ENCODE measurements around the gene SRD5A2.

Gene SRD5A2, protein sequence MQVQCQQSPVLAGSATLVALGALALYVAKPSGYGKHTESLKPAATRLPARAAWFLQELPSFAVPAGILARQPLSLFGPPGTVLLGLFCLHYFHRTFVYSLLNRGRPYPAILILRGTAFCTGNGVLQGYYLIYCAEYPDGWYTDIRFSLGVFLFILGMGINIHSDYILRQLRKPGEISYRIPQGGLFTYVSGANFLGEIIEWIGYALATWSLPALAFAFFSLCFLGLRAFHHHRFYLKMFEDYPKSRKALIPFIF

DNA sequence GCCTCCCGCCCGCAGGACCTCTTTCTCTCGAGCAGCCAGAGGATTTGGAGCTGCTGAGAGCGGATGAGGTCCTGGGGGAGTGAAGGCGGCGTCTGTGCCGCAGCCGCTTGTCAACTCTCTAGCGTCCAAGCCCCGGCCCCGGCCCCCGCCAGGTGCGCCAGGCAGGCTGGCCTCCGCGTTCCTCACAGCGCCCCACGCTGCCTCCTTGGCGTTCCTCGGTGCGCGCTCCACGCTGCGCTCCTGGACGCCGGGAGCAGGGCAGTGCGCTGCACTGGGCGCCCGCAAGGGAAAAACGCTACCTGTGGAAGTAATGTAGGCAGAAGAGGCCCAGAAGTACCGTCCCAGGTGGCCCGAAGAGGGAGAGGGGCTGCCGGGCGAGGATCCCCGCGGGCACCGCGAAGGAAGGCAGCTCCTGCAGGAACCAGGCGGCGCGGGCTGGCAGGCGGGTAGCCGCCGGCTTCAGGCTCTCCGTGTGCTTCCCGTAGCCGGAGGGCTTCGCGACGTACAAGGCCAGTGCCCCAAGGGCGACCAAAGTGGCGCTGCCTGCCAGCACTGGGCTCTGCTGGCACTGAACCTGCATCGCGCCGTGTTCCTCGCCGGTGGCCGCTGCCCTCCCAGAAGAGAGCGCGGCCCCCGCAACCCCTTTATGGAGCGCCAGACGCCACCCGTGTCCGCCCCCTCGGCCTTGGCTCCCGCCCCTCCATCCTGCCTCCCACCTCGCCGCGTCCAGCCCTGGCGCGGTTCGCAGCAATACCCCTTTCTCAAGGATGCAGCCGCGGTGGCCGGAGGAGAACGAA lies at the start of gene SRD5A2:
Gene SRD5A2, minus strand, starts transcription at position 618 of the 797 bp plus-strand sequence. Its CDS starts 38 bp downstream, at position 580.
- no peak for DNase-seq (ENCODE audit: low read depth, low spot score)

GRCh38 chr2:31606509-31606908 lies 25.8 kb upstream of the SRD5A2 start:
- DNase-seq (ENCODE audit: low read depth, low spot score): no peak

DNA sequence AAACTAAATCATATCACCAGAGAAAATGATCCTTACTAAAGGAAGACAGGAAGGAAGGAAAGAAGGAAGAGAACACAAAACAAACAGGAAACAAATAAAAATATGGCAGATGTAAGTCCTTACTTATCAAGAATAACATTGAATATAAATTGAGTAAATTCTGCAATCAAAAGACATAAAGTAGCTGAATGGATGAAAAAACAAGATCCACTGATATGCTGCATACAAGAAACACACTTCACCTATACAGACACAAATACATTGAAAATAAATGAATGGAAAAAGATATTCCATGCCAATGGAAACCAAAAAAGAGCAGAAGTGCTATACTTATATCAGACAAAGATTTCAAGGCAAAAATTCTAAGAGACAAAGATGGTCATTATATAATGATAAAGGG lies 18.0 kb upstream of the SRD5A2 start:
- DNase-seq (ENCODE audit: low read depth, low spot score): no peak

- no peak for DNase-seq (ENCODE audit: low read depth, low spot score)
Observed at GRCh38 chr2:31586230-31586629, 5.5 kb upstream of the SRD5A2 start.

DNA sequence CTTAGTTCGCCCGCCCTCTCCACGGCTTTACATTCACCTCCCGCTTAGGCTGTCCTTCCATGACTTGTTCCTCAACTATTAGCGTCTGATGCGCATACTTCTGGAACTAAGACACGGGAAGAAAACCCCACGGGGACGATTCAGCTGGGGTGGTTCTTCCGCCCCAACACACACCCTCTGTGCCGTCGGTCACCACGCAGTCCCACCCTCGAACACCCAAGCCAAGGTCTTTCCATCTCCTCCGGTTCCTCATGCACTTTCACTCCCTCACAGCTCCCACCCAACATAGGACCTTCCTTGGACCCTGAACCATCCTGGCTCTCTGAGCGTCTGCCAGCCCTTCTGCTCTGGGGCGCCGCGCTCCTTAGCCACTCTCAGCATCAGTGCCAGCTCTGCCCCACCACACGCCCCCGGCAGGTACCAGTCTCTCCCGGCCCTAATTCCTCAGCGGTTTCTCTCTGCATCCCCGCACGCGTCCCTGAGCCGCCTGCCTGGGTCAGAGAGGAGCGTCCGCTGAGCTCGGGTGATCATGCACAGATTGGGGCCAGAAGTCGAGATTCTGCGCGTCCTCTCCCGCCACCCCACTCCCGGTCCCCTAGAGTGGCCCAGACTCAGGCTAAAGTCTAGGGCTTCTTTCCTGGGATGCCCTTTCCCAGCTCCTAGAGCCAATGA lies 522 bp upstream of the SRD5A2 start:
- DNase-seq (ENCODE audit: low read depth, low spot score): no peak

GRCh38 chr2:31579996-31580320 lies 780 bp downstream of the SRD5A2 start:
- no peak for DNase-seq (ENCODE audit: low read depth, low spot score)

DNA sequence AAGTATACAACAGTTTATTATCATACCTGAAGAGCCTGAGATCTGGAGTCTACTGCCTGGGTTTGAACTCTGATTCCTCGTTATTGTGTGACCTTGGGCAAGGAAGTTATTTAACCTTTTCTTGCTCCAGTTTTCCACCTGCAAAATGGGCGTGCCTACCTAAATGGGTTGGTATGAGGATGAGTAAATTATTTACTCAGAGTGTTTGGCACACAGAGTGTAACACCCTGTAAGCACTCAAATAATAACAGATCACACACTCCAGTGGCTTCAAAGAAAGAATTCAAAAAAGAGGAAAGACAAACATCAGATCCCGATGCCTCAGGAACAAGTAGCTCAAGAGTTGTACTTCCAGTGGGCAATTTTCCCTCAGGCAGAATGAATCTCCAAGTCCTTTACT lies 2.4 kb downstream of the SRD5A2 start:
- DNase-seq (ENCODE audit: low read depth, low spot score): no peak

GRCh38 chr2:31577143-31577542 lies 3.6 kb downstream of the SRD5A2 start:
- no peak for DNase-seq (ENCODE audit: low read depth, low spot score)

DNA sequence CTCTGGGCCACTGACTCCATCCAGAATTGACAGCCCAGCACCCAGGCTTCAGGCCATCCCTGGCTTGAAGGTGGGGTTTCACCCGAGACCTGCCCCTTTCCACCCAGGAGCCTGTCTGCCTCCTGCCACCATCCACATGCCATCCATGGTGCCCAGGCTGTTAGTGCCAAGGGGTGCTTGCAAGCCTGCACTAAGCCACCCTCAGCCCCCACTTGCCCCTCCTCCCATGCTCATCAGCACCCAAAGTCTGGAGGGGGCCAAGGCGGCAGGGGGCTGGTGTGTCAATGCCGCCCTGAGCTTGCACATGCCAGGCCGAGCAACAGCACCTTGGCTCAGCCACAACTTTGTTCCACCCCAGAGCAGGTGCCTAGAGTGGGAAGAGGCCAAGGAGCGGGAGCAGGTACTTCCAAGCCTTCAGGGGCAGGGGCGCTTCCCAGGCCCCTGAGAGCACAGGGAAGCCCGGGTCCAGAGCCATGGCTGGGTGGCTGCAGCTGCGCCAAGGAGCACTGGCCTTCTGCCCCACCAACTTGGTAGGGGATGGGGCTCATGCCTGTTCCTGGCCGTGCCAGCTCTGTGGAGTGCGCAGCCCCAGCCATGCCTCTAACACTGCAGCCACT lies 12.0 kb downstream of the SRD5A2 start:
- DNase-seq (ENCODE audit: low read depth, low spot score): no peak

DNA sequence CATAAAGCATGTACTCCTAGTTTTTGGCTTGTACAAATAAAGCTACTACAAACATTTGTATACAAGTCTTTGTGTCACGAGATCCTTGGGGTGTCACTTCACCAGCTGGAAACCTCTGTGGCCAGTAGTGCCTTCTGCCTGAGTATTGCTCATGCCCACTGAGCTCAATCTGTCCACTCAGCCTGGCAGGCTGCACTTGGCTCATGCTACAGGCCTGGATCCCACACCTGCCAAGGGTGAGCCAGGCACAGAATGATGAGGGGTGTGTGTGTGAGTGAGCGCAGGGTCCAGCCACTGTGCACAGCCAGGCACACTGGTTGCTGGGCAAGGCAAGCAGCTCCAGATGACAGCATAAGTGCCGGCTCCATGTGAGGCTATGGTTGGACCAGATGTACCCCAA lies 13.1 kb downstream of the SRD5A2 start:
- no peak for DNase-seq (ENCODE audit: low read depth, low spot score)

- DNase-seq (ENCODE audit: low read depth, low spot score): no peak
Observed at GRCh38 chr2:31563273-31563839, 17.4 kb downstream of the SRD5A2 start.

DNA sequence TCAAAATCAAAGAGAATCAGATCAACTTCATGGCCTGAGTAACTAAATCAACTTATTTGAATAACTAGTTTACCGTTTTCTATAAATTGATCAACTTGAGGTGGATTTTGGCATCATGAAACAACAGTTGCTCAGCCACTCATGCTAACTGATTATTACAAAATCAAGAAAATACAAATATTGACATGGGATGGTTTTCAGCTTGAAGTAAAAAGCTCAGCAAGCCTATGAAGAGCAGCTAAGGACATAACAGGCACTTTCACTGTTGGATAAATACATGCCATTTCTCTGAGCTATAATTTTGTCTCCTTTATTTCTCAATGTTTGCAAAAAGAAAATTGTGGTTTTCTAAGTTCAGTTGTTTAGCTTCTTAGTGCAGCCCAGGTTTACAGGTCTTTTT lies 18.9 kb downstream of the SRD5A2 start:
- no peak for DNase-seq (ENCODE audit: low read depth, low spot score)

DNA sequence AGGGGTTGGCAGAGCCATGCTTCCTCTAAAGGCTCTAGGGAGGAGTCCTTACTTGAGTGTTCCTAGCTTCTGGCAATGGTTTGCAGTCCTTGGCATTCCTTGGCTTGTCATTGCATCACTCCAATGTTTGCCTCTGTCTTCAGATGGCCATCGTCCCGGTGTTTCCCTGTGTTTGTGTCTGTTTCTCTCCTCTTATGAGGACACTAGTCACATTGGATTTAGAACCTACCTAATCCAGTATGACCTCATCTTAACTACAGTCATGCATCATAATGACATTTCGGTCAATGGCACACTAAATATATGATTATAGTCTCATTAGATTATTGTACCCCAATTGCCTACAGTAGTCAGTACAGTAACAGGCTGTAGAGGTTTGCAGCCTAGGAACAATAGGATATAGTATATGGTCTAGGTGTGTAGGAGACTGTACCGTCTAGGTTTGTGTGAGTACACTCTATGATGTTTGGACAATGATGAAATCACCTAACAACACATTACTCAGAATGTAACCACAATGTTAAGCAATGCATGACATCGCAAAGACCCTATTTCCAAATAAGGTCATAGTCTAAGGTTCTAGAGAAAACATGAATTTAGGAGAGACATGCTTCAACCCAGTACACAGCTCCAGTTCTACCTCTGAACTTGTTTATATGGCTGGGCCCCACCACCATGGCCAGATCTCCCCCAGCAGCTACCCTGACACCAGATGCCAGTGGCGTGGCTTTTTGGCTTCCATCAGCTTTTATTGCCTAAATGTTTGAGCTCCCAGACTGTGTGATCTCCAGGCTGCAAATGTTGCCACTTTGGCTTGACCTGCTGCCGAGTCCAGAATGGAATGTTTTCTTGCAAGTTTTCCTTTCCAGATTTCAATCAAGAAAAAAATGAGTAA lies 22.1 kb downstream of the SRD5A2 start:
- DNase-seq (ENCODE audit: low read depth, low spot score): no peak

DNA sequence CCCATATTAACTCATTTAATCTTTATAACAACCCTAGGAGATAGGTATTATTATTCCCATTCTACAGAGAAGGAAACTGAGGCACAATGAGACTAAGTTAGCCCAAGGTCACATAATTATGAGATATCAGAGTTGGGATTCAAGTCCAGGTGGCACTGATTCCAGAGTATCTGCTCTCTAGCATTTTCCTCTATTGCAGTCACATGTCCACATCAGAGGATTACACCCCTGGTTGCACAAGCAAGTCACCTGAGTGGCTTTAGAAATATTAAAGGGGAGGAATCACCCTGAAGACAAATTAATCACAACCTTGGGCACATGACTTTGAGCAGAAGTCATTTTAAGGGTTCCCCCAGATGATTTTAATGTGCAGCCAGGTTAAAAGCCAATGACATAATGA lies 23.8 kb downstream of the SRD5A2 start:
- DNase-seq (ENCODE audit: low read depth, low spot score): no peak

GRCh38 chr2:31555967-31556706 lies 24.6 kb downstream of the SRD5A2 start:
- DNase-seq (ENCODE audit: low read depth, low spot score): no peak

DNA sequence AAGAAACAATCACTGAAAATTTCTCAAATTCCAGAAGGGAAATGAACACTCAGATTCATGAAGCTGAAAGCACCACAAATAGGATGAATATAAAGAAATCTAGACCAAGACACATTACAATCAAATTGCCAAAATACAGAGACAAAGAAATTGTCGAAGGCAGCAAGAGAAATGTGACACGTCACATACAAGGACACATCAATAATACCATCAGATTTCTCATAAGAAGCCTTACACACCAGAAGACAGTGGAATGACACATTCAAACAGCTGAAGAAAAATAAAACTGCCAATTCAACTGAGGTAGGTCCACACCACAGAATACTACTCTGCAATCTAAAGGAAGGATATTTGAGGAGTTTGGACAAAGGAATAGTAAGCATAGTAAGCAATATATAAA lies 27.4 kb downstream of the SRD5A2 start:
- DNase-seq (ENCODE audit: low read depth, low spot score): no peak

DNA sequence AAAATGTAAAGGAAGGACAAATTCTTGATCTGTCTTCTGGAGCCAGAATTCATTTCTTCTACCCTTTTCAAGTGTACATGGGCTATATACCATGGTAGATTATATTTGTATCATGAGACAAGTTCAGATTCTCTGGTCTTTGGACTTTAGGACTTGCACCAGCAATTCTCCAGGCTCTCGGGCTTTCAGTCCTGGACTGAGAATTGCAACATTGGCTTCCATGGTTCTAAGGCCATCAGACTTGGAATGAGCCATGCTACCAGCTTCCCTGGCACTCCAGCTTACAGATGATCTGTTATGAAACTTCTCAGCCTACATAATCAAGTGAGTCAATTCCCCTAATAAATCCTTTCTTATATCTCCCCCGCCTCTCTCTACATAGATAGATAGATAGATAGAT lies 33.3 kb downstream of the SRD5A2 start:
- DNase-seq (ENCODE audit: low read depth, low spot score): no peak

DNA sequence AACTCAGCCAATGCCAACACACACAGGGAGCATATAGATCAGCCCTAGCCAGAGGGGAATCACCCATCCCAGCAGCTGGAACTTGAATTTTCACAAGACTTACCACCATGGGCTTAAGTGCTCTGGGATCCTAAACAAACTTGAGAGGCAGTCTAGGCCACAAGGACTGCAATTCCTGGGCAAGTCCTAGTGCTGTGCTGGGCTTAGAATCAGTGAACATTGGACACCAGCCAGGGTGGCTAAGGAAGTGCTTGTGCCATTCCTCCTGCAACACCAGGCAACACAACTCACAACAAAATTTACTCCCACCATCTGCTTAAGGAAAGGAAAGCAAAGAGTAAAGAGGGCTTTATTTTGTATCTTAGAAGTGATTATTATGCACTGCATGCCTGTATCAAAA lies 38.9 kb downstream of the SRD5A2 start:
- DNase-seq (ENCODE audit: low read depth, low spot score): no peak

DNA sequence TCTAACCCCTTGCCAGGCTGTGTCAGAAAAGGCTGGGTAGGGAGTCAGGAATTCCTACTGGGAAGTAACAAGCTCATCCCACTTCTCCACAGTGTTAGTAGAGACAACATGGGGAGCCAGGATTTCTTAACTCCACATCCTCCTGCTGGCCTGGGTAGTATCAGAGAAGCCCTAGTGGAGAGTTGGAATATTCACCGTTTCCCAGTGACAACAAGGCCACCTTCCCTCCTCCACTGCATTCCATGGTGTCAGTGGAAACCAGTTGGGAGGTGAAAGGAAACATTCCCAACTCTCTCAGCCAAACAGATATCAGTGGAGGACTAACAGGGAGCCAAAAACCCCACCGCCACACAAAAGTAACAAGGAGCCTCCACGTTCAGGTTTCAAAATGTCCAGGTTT lies 41.2 kb downstream of the SRD5A2 start:
- peak; percentile 72 for DNase-seq (ENCODE audit: low read depth, low spot score)

DNA sequence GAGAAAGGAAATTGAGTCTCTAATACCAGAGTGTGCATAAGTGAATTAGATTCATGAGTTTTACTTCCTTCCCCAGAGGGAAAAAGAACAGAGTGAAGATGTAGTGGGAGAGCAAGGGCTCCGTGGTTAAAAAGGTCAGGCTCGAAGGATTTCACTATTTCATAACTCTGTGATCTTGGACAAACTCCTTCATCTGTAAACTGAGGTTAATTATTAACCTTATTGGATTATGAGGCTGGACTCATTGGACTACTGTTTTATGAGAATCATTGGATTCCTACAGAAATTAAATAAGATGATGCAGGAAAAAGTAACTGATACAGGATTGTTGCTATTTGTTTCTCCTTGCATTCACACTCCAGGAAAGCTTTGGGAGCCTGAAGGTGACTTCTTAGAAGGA lies 45.0 kb downstream of the SRD5A2 start:
- no peak for DNase-seq (ENCODE audit: low read depth, low spot score)

Measured in iPS DF 19.7 (cell line).